ENCODE results near the gene CCT7. TPM values are rescaled to one million over a fixed set of nuclear protein-coding genes. Genes with fewer than 3 reads are reported as not detected.

Gene CCT7
- total RNA-seq, 2 experiments from 2014 or later: 499 to 541 TPM

- ChIA-PET POLR2A (no interaction called here), CTCF (interaction anchor here (1.5 kb wide), 1 partner anchor 43 kb away, joined by 8 read pairs; no protein-coding TSS in a partner anchor)
- Mint-ChIP-seq H3K9me3 (no peaks in the 10 kb centered on the region), H3K4me1 (ENCODE audit: low read depth) (peaks cover 21% of the 10 kb centered on the region), H3K27me3 (no peaks in the 10 kb centered on the region), H3K4me3 (no peak overlapping the region), H3K36me3 (peaks cover 71% of the 10 kb centered on the region), H3K27ac (peak overlapping the region; percentile 16)
- intact Hi-C loops (cut with micrococcal nuclease): no loop called here
- no peak for DNase-seq
Measured at GRCh38 chr2:73246850-73247249, 12.7 kb downstream of the CCT7 start.

DNA sequence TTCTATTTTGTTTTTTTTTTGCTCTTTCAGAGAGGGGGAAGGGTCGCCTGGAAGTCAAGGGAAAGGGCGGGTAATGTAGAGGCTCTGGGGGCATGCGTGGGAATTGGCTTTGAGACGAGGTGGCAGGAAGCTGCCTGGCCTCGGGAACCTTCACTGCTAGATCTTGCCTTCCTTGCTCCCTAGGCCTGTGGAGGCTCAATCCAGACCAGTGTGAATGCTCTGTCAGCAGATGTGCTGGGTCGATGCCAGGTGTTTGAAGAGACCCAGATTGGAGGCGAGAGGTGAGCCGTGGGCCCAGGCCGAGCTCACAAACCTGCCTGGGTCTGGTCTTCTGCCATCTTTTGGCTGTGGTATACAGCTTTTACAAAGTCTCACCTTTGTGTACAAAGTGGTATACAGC is 15.5 kb downstream of the CCT7 start:
- Mint-ChIP-seq H3K4me1 (ENCODE audit: low read depth) (peaks cover 11% of the 10 kb centered on the region), H3K36me3 (peaks cover 58% of the 10 kb centered on the region), H3K4me3 (no peak overlapping the region), H3K27ac (no peak overlapping the region), H3K27me3 (no peaks in the 10 kb centered on the region), H3K9me3 (no peaks in the 10 kb centered on the region)
- intact Hi-C loops (cut with micrococcal nuclease): no loop called here
- ChIA-PET POLR2A (no interaction called here), CTCF (no interaction called here)
- DNase-seq: no peak

- ChIA-PET POLR2A (interaction anchor here (0.6 kb wide), 1 partner anchor 16 kb away, joined by 3 read pairs; no protein-coding TSS in a partner anchor), CTCF (no interaction called here)
- no peak overlapping the region for H3K27ac Mint-ChIP-seq
- no peaks in the 10 kb centered on the region for H3K27me3 Mint-ChIP-seq
- H3K4me1 Mint-ChIP-seq (ENCODE audit: low read depth): peaks cover 5% of the 10 kb centered on the region
- no peak overlapping the region for H3K4me3 Mint-ChIP-seq
- DNase-seq: no peak
- peaks cover 47% of the 10 kb centered on the region for H3K36me3 Mint-ChIP-seq
- H3K9me3 Mint-ChIP-seq: no peaks in the 10 kb centered on the region
- intact Hi-C loops (cut with micrococcal nuclease): no loop called here
Measured at GRCh38 chr2:73250872-73251846, 17.1 kb downstream of the CCT7 start.

- DNase-seq: no peak
- Mint-ChIP-seq H3K36me3 (peaks cover 34% of the 10 kb centered on the region), H3K9me3 (no peaks in the 10 kb centered on the region), H3K27me3 (no peaks in the 10 kb centered on the region), H3K27ac (no peak overlapping the region), H3K4me1 (ENCODE audit: low read depth) (no peaks in the 10 kb centered on the region), H3K4me3 (no peak overlapping the region)
- ChIA-PET CTCF (interaction anchor here (0.6 kb wide), 1 partner anchor 78 kb away, joined by 3 read pairs; no protein-coding TSS in a partner anchor), POLR2A (no interaction called here)
- intact Hi-C loops (cut with micrococcal nuclease): no loop called here
Measured at GRCh38 chr2:73252238-73253027, 18.3 kb downstream of the CCT7 start.

DNA sequence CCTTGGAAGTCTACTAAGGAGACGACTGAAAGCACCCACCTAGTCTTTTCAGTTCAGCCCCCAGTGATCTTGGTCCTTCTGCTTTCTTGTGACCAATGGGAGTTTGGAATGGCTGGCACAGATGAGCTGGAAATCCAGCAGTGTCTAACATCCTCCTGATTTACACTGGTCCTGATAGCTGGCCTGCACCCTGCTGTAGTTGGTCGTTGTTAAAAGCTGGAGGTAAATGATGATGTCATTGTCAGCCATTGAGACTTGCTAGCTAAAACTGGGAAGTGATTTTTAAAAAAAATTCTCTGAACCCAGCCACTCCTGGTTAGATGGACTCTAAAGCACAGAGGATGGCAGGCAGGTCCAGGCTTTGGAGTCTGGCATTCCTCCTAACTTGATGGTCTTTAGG is 19.3 kb downstream of the CCT7 start:
- no peaks in the 10 kb centered on the region for H3K4me1 Mint-ChIP-seq (ENCODE audit: low read depth)
- H3K27ac Mint-ChIP-seq: no peak overlapping the region
- no peaks in the 10 kb centered on the region for H3K27me3 Mint-ChIP-seq
- no peaks in the 10 kb centered on the region for H3K9me3 Mint-ChIP-seq
- intact Hi-C loops (cut with micrococcal nuclease): no loop called here
- no peak for DNase-seq
- H3K36me3 Mint-ChIP-seq: peaks cover 30% of the 10 kb centered on the region
- H3K4me3 Mint-ChIP-seq: no peak overlapping the region
- CTCF ChIA-PET: interaction anchor here (1.6 kb wide), 1 partner anchor 40 kb away, joined by 5 read pairs; the partner anchor contains the start of gene SMYD5
- POLR2A ChIA-PET: interaction anchor here (2.2 kb wide), 1 partner anchor 8 kb away, joined by 7 read pairs; no protein-coding TSS in a partner anchor

DNA sequence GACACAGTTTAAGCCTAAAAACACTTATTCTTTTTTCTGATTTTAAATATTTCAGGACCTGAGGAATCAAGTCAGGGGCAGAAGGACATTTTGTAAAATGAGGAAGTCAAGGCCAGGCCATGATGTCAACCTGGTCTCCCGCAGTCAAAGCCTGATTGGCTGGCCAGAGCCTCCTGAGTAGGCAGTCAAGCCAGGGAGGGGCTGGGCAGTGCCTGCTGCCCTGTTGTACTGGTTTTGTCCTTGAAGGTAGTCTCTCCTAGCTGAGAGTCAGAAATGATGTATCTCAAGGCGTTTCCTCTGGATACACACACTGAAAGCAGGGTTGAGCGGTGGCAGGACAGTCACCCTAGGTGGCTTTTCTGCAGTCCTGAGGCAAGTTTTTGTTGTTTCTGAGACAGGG is 19.8 kb downstream of the CCT7 start:
- CTCF ChIA-PET: interaction anchor here (1.3 to 1.6 kb wide), 2 partner anchors 36 to 41 kb away, joined by 4 to 5 read pairs; partner anchors contain the start of gene SMYD5
- POLR2A ChIA-PET: interaction anchor here (2.2 kb wide), 1 partner anchor 9 kb away, joined by 7 read pairs; no protein-coding TSS in a partner anchor

DNA sequence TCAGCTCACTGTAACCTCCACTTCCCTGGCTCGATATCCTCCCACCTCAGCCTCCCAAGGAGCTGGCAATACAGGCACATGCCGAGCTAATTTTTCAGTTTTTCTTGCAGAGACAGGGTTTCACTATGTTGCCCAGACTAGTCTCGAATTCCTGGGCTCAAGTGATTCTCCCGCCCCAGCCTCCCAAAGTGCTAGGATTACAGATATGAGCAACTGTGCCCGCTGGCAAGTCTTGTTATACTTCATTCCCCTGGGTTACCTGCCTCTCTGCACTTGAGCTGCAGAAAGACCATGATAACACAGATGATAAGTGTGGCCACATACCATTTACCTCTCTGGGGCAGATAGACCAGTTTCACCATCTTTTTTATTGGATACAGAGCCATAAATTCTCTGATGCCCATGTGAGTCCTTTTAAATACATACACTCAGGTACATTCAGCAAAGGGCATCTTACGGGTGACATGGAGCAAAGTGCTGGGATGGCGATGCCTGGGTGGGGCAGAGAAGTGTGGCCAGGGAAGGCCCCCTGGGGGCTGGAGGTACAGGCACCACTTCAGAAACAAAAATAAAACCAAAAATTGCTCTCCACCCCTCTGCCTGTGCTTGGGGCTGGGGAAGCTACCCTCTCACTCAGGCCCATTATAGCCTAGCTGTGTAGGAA is 20.4 kb downstream of the CCT7 start:
- intact Hi-C loops (cut with micrococcal nuclease): no loop called here
- Mint-ChIP-seq H3K27ac (no peak overlapping the region), H3K4me3 (no peak overlapping the region), H3K36me3 (peaks cover 22% of the 10 kb centered on the region), H3K27me3 (no peaks in the 10 kb centered on the region), H3K4me1 (ENCODE audit: low read depth) (no peaks in the 10 kb centered on the region), H3K9me3 (no peaks in the 10 kb centered on the region)
- ChIA-PET CTCF (interaction anchor here (1.3 to 1.6 kb wide), 2 partner anchors 35 to 41 kb away, joined by 4 to 5 read pairs; partner anchors contain the start of gene SMYD5), POLR2A (interaction anchor here (2.2 kb wide), 1 partner anchor 9 kb away, joined by 7 read pairs; no protein-coding TSS in a partner anchor)
- no peak for DNase-seq

More for the DNA sequence above, 19.8 kb downstream of the CCT7 start:
- H3K27ac Mint-ChIP-seq: peak overlapping the region; percentile 18
- H3K4me3 Mint-ChIP-seq: no peak overlapping the region
- DNase-seq: no peak
- no peaks in the 10 kb centered on the region for H3K9me3 Mint-ChIP-seq
- intact Hi-C loops (cut with micrococcal nuclease): no loop called here
- H3K4me1 Mint-ChIP-seq (ENCODE audit: low read depth): no peaks in the 10 kb centered on the region
- H3K27me3 Mint-ChIP-seq: no peaks in the 10 kb centered on the region
- peaks cover 26% of the 10 kb centered on the region for H3K36me3 Mint-ChIP-seq

GRCh38 chr2:73255007-73255644 is 21.0 kb downstream of the CCT7 start:
- ChIA-PET CTCF (interaction anchor here (1.3 to 1.6 kb wide), 2 partner anchors 35 to 42 kb away, joined by 4 to 5 read pairs; partner anchors contain the start of gene SMYD5), POLR2A (interaction anchor here (2.2 kb wide), 1 partner anchor 10 kb away, joined by 7 read pairs; no protein-coding TSS in a partner anchor)
- intact Hi-C loops (cut with micrococcal nuclease): no loop called here
- Mint-ChIP-seq H3K4me1 (ENCODE audit: low read depth) (no peaks in the 10 kb centered on the region), H3K27me3 (no peaks in the 10 kb centered on the region), H3K27ac (peak overlapping the region; percentile 42), H3K4me3 (no peak overlapping the region), H3K36me3 (peaks cover 16% of the 10 kb centered on the region), H3K9me3 (no peaks in the 10 kb centered on the region)
- DNase-seq: no peak

DNA sequence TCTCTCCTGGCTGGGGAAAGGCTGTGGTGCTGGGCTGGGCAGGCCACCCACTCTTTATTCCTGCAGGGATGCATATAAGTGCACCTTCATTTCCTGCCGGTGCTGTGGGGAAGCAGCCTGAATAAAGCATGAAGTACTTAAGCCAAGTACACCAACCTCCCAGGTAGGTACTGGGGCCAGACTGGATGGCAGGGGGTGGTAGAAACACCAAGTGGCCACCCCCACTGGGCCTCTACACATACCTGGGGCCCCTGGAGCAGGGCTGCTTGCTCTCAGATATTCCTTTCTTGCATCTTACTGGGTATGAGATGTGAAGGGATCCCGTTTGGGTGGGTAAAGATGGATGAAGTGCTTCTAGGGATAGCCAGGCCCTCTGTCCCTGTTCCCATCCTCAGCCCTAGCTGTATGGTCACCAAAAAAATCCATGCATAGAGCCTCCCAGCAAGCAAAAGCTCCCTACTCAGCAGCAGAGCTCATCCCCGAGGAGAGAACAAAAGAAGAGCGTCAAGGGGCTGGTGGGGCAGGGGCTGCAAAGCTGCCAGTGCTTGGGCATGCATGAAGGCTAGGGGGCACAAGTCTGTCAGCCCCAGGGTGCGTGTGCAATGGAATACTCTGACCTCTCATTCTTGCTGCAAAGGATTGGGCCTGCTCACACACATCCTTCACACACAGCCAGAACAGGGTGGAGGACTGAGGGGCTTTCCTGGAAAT is 22.0 kb downstream of the CCT7 start:
- POLR2A ChIA-PET: interaction anchor here (1.8 kb wide), 1 partner anchor 22 kb away, joined by 6 read pairs; the partner anchor contains the start of genes CCT7 and PRADC1
- Mint-ChIP-seq H3K27me3 (no peaks in the 10 kb centered on the region), H3K4me1 (ENCODE audit: low read depth) (no peaks in the 10 kb centered on the region), H3K4me3 (no peak overlapping the region), H3K36me3 (peaks cover 7% of the 10 kb centered on the region), H3K9me3 (no peaks in the 10 kb centered on the region), H3K27ac (no peak overlapping the region)
- intact Hi-C loops (cut with micrococcal nuclease): no loop called here
- CTCF ChIA-PET: no interaction called here
- no peak for DNase-seq

DNA sequence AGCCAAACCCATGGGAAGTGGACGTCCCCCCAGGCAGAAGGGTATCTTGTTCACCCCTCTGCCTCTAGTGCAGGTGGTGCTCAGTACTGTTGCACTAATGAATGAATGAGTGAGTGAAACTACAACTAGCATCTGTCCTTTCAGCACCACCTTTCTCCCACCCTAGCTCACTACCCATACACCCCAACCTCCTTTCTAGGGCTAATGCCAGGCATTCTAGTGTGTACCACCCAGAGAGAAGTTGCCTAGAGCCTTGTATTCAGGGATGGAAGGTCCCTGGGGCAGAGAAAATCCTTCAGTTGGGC is 22.5 kb downstream of the CCT7 start:
- ChIA-PET POLR2A (interaction anchor here (1.8 kb wide), 1 partner anchor 23 kb away, joined by 6 read pairs; the partner anchor contains the start of genes CCT7 and PRADC1), CTCF (interaction anchor here (1.5 to 2.0 kb wide), 2 partner anchors 34 to 79 kb away, joined by 4 to 6 read pairs; no protein-coding TSS in a partner anchor)
- no peak for DNase-seq
- Mint-ChIP-seq H3K4me3 (no peak overlapping the region), H3K9me3 (no peaks in the 10 kb centered on the region), H3K27ac (no peak overlapping the region), H3K36me3 (peaks cover 3% of the 10 kb centered on the region), H3K27me3 (no peaks in the 10 kb centered on the region), H3K4me1 (ENCODE audit: low read depth) (no peaks in the 10 kb centered on the region)
- intact Hi-C loops (cut with micrococcal nuclease): no loop called here

Data from activated CD4-positive, alpha-beta memory T cell treated with anti-CD3 and anti-CD28 coated beads for 36 hours (primary cell).